Activated CD4-positive, alpha-beta T cell treated with anti-CD3 and anti-CD28 coated beads for 4 hours (primary cell): ENCODE results near the gene MRPS24.
"Not testable (repeated sequence)": the region's sequence is repeated elsewhere in the genome, so short reads cannot be mapped to it uniquely, and the experiment has no call there.

ENCODE experiments used
- DNase-seq, 2 donors: peaks; one replicate each; pipeline ENCODE4 v3.0.0-alpha.2; 2020

The MRPS24 gene

GRCh38 chr7:43869006-43869866, at the start of gene MRPS24:
Gene MRPS24 (minus strand): TSS chr7:43869517. CDS start chr7:43869495, 22 bp downstream.
- peak; percentile 93 to 96 for DNase-seq

DNA sequence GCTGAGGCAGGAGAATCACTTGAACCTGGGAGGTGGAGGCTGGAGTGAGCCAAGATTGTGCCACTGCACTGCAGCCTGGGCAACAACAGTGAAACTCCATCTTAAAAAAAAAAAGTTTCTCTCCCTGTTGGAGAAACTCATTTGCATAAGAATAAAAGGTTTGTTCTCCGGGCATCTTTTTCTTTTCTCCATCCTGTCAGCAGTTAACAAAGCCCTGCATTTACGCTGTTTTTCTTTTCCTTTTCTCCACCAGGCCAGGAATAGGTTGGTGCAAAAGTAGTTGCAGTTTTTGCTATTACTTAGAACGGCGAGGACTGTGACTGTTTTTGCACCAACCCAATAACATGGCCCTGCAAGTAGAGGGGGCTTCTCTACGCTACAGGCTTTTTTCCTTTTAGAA, 46.6 kb upstream of the MRPS24 start:
- no peak for DNase-seq

- no peak for DNase-seq
These were observed 45.5 kb upstream of the MRPS24 start for GRCh38 chr7:43914795-43915194.

GRCh38 chr7:43906331-43907010, 37.2 kb upstream of the MRPS24 start, which contains the start of gene URGCP:
Gene URGCP (minus strand): TSS chr7:43906596. CDS start chr7:43906575, 21 bp downstream.
- DNase-seq, result peak; percentile 42 to 49

GRCh38 chr7:43905956-43906330, 36.6 kb upstream of the MRPS24 start:
- DNase-seq, result peak; percentile 4 to 14

DNA sequence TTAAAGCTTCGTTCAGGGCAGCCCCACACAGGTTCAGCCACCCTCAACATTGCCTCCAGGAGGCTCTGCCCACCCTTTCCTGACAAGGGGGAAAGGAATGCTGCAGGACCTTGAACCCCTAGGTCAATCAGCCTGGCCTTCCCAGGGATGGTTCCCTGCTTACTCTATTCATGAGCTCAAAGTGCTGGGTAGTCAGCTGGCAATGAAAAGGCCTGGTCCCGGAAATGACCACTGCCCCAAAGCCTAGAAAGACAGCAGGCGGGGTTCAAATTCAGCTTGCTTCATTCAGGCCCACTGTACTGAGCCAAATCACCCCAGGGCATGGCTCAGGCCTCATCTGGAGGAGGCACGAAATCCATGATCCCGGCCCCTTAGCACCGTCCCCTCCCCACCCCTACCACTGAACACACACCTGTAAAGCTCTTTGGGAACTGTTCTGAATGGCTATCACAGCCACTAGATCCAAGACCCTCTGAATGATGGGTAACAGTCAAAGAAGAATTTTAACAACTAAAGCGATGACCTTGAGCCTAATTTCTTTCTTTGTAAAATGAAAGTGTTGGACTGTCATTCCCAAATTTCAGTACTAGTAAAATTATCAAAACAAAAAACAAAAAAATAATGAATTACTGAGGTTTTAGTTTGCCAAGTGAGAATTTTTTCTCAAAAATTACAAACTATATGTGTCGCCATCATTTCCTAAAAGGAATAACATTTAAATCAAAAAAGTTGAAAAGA, 36.1 kb upstream of the MRPS24 start:
- DNase-seq, result no peak

GRCh38 chr7:43904533-43905208, 35.4 kb upstream of the MRPS24 start:
- DNase-seq, result no peak

GRCh38 chr7:43902542-43903054, 33.3 kb upstream of the MRPS24 start:
- no peak for DNase-seq

GRCh38 chr7:43898571-43898970, 29.3 kb upstream of the MRPS24 start:
- not testable (repeated sequence) for DNase-seq

DNA sequence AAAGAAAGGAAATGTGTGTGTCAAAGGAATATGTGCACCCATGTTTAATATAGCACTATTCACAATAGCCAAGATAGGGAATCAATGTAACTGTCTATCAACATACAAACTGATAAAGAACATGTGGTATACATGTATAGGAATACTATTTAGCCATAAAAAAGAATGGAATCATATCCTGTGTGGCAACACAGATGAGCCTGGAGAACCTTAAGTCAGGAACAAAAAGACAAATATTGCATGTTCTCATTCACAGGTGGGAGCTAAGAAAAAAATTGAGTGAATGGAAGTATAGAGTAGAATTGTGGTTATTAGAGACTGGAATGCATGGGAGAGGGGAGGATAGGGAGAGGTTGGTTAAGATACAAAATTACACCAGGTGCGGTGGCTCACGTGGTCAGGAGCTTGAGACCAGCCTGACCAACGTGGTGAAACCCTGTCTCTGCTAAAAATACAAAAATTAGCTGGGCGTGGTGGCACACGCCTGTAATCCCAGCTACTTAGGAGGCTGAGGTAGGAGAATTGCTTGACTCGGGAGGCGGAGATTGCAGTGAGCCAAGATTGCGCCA, 26.6 kb upstream of the MRPS24 start:
- no peak for DNase-seq

- DNase-seq, result no peak
These were observed 22.0 kb upstream of the MRPS24 start for GRCh38 chr7:43891069-43891955.

DNA sequence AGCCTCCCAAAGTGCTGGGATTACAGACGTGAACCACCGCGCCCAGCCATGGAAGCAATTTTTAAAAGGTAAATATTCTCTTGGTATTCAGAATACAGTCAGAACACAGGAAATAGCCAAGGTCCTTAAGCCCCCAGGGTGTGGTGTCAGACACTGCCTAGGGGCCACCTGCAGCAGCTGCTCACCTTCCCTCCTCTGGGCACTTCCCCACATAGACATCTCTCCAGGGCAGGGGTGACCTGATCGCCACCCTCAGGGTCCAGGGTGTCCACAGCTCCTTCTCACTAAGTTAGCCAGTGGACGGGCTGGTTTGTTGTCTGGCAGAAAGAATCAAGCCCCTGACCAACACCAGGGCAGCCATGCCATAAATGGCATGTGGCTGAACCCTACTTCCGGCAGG, 21.2 kb upstream of the MRPS24 start:
- no peak for DNase-seq

GRCh38 chr7:43888993-43889945, 20.0 kb upstream of the MRPS24 start:
- no peak for DNase-seq

GRCh38 chr7:43884617-43885016, 15.3 kb upstream of the MRPS24 start:
- DNase-seq, result no peak

GRCh38 chr7:43884209-43884608, 14.9 kb upstream of the MRPS24 start:
- no peak for DNase-seq

DNA sequence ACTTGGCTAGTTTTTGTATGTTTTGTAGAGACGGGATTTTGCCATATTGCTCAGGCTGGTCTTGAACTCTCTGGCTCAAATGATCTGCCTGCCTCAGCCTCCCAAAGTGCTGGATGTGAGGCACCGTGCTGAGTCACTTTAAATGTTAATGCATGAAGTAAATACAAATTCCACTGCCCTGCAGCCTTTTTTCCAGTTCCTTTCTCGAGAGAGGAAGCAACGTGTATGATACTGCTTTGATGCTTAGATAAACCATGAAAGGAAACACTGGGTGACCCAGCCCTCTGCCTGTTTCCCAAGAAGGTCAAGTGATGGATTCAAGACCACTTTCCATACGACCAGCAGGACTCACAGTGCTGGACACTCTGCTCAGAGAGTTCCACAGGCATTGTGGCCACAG, 11.3 kb upstream of the MRPS24 start:
- DNase-seq, result no peak

GRCh38 chr7:43879477-43879876, 10.2 kb upstream of the MRPS24 start:
- no peak for DNase-seq

- no peak for DNase-seq
These were observed 9.6 kb upstream of the MRPS24 start for GRCh38 chr7:43878867-43879266.

DNA sequence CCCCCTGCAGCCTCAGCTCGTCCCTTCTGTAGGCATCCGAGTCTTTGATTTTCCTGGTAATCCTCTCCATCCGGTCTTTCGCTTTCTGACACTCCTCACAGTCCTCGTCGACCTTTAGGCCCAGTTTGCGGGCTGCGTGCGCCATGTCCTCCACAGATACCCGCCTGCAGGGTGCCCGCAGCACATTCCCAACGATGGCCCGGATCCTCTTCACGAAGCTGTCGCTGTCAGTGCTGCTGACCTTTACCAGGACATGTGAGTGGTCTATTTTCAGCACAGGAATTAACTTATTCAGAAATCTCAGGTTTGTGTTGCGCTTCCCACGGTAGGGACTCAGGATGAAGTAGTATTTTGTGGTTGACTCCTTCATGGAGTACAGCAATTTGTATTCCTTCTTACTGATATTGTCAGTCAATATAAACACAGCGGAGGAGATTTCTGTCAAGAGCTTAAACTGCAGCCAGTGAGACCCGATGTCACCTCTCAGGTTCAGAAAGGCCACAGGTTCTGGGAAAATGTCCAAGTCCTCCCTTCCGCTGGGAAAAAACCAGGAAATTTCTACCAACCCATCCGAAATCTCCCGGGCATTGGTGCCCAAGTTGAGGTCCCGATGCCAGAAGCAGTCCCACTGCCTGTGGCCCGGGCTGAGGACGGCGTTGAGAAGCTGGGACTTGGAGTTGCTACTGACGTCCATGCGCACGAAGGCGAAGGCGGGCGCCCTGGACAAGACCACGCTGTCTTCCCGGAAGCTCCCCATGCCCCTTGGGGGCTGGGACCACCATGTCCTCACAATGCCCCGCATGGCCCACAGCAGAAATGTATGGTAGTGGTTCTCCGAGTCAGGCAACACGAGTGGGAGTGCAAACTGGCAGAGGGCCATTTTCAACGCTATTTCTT, 8.9 kb upstream of the MRPS24 start:
- DNase-seq, result no peak
